Cerebellar nuclear complex (tissue), 1 donor: ENCODE measurements around the gene TPRX1.
"Not testable (repeated sequence)": the region's sequence is repeated elsewhere in the genome, so short reads cannot be mapped to it uniquely, and the experiment has no call there.

Experiments
- DNase-seq, 2 experiments: peaks; one replicate each; lab custom pipeline; 2025; lab: John Stamatoyannopoulos, UW

TPRX1 gene

DNA sequence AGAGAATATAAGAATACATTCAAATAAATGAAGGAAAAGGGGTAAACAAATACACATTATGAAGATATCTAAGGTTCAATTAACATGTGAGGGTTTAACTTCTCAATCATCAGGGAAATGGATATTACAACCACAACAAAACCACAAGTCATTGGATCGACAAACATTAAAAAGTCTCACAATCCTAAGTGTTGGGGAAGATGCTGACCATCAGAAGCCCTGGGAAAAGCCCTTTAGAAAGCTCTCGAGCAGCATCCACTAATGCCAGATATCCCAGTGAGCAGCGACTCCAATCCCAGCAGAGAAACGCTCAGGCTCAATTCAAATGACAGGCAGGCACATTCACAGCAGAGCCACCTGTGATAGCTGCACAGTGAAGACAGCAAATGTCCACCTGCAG is 3.1 kb downstream of the TPRX1 start:
- DNase-seq = no peak

DNA sequence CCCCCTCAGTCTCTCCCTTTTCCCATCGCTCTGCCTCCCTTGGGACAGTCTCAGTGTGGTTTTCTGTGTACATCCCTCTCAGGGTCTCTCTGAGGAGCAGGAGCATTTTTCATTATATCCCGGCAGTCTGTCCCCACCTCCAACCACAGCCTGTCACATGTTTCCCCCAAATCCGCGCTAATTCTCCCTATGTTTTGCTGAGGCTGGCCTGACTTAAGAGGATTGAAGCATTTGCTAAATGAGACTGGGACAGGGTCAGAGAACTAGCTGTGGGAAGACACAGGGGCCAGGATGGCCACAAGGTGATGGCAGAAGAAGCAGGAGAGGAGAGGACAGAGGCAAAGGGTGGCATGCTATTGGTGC is 5.5 kb downstream of the TPRX1 start:
- no peak for DNase-seq

DNA sequence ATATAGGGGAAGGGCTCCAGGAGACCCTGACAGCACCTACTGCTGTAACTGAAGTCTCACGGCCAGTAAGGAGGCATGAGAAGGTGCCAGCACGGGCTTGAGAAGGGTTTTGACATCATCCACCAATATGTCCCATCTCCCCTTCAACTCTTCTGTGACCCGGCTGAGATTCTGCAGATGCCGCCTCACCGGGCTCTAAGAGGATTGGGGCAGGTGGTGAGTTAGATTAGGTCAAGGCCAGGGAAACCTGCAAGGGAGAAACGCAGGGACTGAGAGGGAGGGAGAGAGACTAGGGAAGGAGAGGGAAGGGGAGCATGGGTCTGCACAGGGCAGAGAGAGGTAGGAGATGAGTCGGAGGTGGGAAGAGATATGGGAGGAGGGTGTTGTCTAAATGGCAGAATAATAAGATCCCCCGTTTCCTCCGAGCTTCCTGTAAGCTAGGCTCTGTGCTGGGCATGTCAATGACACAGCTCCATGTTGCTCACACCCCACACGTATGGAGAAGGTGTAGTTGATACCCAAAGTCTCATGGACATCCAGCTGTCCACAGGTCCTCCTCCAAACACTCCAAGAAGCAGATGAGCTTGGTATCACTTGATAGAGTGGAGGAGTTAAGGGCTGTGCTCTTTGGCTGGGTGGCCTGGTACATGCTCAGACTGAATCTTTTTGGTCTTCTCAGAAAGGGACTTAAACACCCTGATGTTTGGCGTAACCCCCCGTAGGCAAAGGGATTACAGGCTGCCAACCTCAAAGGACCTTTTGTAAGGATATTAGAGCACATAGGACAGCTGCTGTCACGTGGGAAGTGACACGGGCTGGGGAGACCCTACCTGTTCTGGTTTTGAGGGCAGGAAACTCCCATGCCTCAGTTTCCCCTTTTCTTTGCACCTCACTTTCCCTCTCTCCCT is 6.1 kb downstream of the TPRX1 start:
- no peak for DNase-seq

DNA sequence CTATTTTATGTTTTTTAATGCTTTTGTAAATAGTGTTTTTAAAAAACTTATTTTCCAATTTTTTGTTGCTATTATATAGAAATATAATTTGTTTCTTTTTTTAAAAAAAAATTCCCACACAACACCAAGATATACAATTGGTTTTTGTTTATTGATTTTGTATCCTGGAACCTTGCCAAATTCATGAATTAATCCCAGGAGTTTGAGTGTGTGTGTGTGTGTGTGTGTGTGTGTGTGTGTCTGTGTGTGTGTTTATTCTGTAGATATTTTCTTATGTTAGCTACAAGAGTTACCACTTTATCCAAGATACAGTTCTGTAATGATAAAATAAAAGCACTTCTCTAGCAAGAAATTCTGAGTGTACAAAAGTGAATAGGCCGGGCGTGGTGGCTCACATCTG is 7.6 kb downstream of the TPRX1 start:
- no peak for DNase-seq

DNA sequence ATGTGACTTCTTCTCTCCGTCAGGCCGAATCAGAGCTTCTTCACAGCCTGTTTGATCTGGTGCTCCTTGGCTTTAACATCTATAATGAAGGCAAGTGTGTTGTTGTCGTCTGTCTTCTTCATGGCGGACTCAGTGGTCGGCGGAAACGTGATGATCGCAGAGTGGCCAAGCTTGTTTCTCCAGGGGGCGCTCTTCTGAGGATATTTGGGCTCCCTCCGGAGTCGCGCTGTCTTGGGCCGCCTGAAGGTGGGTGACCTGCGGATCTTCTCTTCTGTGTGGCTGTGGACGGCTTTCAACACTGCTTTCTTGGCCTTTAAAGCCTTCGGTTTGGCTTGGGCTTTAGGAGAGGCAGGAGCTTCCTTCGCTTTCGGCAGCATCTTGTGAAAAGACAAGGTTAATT is 9.8 kb downstream of the TPRX1 start:
- DNase-seq = no peak

DNA sequence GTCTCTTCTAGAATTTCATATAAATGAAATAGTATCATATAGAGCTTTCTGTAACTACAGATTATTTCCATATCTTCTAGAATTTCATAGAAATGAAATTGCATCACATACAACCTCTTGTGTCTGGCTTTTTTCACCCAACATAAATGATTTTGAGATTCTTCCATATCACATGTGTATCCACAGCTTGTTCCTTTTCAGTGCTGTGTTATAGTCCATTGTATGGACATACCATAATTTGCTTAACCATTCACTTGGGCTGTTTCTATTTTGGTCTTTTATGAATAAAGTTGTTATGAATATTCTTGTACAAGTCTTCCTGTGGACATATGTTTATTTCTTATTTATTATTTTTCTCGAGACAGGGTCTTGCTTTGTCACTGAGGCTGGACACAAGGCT is 11.7 kb downstream of the TPRX1 start:
- no peak for DNase-seq

DNA sequence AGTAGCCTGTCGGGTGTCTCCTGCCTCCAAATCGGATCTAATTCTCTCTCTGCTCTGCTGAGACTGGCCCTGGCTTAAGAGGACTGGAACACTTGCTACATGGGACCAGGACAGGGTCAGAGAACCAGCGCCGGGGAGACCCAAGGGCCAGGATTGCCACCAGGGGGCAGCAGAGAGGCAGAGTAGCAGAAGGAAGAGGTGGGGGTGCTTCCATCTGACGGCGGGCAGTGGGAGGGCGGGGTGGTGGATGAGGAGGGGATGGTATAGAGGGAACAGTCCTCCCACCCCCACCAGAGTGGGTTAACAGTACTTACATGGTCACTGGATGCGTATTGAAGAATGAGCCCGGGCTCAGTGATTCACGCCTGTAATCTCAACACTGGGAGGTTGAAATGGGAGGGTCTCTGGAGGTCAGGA is 13.9 kb downstream of the TPRX1 start:
- DNase-seq = no peak

DNA sequence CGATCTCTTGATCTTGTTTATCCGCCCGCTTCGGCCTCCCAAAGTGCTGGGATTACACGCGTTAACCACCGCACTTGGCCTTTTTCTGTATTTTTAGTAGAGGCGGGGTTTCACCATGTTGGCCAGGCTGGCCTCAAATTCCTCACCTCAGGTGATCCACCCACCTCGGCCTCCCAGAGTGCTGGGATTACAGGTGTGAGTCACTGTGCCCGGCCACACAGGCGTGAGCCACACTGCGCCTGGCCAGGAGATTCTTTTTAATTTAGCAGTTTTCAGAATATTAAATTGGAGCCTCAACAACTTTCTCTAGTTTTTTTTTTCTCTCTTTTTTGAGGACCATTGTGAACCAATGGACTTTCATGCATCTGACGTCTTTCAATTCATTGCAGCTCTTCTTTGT is 14.5 kb downstream of the TPRX1 start:
- not testable (repeated sequence) for DNase-seq

DNA sequence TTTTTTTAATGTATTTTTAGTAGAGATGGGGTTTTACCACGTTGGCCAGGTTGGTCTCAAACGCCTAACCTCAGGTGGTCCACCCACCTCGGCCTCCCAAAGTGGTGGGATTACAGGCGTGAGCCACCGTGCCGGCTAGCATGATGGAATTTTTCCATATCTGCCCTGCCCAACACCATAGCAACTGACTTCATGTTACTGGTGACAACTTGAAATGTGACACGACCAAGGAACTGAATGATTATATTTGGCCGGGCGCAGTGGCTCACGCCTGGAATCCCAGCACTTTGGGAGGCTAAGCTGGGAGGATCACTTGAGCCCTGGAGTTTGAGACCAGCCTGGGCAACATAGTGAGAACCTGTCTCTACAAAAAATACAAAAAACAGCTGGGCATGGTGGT is 17.0 kb downstream of the TPRX1 start:
- not testable (repeated sequence) for DNase-seq

DNA sequence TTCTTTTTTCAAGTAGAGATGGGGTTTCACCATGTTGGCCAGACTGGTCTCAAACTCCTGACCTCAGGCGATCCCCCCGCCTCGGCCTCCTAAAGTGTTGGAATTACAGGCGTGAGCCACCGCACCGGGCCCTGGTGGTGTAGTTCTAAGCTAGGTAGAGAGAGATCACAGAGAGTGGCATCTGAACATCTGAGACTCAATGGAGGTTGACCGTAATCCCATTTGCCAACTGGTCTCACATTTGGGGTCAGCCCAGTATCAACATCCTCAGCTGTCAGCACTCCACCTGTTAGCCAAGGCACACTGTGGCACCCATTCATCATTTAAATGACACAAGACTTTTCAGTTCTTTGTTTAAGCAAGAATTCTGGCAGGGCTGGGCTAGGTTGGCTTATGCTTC is 17.8 kb downstream of the TPRX1 start:
- no peak for DNase-seq

DNA sequence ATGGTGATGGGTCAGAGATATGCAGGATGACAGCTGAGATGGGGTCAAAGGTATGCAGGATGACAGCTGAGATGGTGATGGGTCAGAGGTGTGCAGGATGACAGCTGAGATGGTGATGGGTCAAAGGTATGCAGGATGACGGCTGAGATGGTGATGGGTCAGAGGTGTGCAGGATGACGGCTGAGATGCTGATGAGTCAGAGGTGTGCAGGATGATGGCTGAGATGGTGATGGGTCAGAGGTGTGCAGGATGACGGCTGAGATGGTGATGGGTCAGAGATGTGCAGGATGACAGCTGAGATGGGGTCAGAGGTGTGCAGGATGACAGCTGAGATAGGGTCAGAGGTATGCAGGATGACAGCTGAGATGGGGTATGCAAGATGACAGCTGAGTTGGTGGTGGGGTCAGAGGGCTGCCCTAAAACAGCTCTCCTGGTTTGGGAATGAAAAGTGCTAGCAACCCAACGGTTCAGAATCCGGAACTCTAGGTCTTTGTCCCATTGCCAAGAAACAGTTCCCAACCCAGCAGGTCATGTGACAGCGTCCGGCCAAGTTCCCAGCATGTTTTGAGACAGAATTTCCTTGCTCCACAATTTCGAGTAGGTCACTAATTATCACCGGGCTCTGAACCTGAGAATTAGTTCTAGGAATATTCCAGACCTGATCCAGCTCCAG is 22.6 kb downstream of the TPRX1 start:
- DNase-seq = peak in 1 of 2 experiments; percentile 11

DNA sequence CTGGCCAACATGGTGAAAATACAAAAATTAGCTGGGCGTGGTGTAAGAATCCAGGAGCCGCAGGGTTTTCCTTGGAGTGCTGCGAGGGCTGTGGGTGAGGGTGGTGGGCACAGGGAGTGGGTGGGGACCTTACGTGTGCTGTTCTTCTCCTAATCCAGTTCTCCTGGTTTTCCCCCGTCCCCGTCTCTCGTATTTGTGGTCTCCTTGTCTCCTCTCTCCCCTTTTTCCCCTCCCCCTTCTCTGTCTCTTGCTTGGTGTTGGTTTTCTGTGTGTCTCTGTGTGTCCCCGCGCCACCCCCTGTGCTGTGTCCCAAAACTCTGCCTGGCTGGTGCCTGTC is 24.2 kb downstream of the TPRX1 start:
- DNase-seq = no peak

DNA sequence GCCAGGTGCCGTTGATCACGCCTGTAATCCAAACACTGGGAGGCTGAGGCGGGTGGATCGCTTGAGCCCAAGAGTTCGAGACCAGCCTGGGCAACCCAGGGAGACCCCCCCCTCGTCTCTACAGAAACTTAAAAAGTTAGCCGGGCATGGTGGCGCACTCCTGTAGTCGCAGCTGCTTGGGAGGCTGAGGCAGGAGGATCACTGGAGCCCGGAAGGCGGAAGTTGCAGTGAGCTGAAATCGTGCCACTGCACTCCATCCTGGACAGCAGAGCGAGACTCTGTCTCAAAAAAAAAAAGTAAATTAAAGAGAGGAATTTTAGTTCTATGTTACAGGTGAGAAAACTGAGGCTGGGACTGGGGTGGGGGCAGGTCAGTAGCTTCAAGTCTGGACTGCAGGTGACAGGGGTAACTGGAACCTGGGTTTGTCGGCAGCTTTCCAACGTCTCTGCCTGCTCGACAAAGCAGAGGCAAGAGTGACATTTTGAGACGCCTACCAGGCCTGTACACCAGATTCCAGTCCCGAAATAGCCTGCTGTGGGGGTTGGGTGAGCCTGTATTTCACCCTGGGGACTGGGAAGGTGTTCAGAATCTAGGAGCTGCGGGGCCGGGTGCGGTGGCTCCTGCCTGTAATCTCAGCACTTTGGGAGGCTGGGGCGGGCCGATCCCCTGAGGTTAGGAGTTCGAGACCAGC is 24.7 kb downstream of the TPRX1 start:
- DNase-seq = peak in 1 of 2 experiments; percentile 35

DNA sequence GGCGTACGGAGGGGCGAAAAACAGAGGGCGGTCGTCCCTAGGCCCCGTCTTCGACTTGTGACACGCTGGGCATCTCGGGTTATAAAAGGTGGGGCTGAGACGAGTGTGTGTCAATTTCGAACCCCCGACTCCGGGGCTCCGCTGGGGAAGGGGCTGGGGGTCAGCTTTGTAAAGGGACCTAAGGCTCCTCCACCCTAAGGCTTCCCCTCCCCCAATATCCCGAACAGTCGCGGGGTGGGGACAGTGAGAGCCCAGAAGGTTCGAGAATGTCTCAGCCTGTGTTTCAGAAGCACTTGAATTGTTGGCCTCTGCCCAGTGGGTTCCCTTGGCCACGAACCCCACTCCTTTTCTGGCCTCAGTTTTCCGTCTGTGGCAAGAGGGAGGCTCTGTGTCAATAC is 25.4 kb downstream of the TPRX1 start:
- DNase-seq = peak in 1 of 2 experiments; percentile 3

DNA sequence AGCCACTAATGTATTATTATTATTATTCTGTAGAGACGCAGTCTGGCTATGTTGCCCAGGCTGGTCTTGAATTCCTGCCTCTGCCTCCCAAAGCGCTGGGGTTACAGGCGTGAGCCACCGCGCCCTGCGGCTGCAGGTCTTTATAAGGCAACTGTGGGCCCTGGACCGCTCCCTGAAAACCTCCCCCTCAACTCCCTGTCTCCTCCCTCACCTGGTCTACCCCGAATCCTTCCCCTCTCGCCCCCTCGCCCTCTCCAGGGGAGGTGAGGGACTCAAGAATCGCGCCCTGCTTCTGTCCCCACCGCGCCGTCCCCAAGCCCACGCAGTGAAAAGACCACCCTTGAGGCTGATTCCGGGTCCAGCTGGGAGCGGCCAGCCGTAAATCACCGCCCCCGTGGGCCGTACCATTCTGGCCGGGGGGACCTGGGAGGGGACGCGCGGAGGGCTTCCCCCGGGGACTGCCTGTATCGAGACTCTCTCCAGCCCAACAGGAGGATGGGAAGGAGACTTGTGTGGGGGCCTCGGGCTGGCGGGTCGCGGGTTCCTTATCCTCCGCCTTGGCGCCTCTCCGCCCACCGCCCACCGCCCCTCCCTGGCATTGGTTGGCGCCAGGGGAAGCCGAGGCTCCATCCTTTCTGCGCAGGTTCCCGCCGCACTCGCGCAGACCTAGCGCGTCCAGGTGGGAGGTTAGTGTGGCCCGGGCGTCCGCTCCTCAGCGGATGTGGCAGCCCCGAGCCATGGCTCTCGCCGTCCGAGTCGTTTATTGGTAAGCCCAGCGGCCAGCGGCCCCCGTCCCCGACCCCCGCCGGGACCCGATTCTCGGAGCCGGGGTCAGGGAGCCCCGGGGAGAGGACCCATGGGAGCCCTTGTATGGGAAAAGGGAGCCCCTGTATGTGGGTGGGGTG is 26.1 kb downstream of the TPRX1 start, which contains the start of gene SELENOW:
TSS of gene SELENOW (plus strand) at position 655 of the 905 bp plus-strand sequence. CDS start at position 738, 83 bp downstream.
- peak in 1 of 2 experiments; percentile 36 for DNase-seq

DNA sequence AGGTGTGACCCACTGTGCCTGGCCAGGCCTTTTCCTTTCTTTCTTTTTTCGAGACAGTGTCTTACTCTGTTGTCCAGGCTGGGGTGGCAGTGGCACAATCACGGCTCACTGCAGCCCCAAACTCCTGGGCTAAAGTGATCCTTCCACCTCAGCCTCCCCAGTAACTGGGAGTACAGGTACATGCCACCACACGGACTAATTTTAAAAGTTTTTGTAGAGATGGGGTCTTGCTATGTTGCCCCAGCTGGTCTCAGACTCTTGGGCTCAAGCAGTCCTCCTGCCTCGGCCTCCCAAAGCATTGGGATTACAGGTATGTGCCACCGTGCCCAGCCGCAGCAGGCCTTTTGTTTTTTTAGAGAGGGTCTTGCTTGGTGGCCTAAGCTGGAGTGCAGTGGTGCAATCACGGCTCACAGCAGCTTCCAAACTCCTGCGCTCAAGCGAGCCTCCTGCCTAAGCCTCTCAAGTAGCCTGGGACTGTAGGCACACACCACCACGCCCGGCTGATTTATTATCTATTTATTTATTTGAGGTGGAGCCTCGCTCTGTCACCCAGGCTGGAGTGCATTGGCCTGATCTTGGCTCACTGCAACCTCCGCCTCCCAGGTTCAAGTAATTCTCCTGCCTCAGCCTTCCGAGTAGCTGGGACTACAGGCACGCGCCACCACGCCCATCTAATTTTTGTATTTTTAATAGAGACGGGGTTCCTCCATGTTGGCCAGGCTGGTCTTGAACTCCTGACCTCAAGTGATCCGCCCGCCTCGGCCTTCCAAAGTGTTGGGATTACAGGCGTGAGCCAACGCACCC is 26.9 kb downstream of the TPRX1 start:
- DNase-seq = not testable (repeated sequence)

DNA sequence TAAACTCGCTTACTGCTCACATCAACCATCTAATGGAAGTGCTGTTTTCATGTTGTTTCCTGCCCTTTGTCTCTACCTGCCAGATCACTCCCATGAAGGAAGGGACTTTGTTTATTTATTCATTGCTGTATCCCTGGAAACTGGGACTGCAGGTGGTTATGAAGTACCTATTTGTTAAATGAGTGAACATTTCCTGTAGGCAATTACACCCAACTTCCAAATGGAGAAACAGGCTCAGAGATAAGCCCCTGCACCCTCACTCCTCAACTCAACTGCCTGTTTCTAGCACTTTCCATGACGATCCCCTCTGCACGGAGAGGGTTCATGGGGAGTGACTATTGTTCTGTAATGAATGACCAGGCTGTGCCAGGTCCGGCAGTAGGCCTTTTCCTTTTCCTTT is 27.8 kb downstream of the TPRX1 start:
- no peak for DNase-seq

DNA sequence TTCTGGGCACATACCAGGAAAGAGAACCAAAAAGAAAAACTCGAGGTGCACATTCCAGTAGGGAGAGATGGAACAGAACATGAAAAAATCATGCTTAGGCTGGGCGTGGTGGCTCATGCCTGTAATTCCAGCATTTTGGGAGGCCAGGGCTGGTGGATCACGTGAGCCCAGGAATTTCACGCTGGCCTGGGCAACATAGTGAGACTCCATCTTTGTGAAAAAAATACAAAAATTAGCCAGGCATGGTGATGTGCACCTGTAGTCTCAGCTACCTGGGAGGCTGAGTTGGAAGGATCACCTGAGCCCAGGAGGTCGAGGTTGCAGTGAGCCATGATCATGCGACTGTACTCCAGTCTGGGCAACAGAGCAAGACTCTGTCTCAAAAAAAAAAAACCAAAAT is 33.1 kb downstream of the TPRX1 start:
- not testable (repeated sequence) for DNase-seq

DNA sequence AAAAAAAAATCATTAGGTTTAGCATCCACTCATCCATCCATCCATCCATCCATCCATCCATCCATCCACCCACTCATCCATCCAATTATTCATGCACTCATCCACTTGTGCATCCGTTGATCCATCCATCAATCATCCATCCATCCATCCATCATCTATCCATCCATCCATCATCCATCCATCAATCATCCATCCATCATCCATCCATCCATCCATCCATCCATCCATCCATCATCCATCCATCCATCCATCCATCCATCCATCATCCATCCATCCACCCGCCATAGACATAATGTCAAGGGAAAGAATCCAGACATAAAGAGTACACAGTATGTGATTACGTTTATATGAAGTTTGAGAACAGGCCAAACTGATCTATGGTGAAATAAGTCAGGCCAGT is 34.8 kb downstream of the TPRX1 start:
- no peak for DNase-seq

DNA sequence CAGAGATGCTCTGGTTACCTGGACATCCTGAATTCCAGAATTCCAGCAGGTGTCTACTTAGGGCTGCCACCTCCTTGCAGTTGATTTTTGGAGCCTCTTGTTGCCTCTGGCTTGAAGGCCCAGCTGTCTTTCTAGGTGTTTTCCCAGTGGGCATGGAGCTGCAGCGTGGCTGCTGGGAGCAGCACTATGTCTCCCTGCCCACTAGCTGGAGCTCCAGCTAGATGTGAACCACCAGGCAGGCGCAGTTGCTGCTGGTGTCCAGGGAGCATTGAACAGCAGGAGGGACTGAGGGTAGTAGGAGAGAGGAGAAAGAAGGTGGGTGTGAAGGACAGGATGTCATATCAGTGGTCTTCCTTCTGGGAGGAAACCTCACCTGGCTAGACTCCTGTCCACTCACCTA is 35.7 kb downstream of the TPRX1 start:
- DNase-seq = no peak

DNA sequence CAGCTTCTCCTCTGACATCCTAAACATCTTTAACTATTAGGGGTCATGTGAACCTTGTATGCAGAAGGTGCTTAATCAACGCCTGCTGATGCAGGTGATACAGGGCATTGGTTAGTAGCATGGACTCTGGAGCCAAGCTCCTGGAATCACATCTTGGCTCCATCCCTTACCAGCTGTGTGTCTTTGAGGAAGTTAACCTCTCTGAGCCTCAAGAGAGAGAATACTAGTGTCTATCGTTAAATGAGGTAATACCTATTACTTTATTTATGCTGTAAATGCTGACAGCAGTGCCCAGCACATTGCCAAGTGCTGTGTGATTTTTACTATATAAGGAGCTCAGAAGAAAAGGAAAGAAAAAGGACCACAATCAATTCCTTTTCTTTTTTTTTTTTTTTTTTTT is 37.0 kb downstream of the TPRX1 start:
- no peak for DNase-seq
